NK-92 treated with Interleukin-12 subunit alpha and Interleukin-12 subunit beta, amount 100 ng/mL, for 24 hours (cell line): ENCODE data around the gene STK10.
"Not testable (repeated sequence)": the region's sequence is repeated elsewhere in the genome, so short reads cannot be mapped to it uniquely, and the experiment has no call there.

Source experiments
- DNase-seq: peaks from one replicate; lab custom pipeline; 2025; lab: John Stamatoyannopoulos, UW

The STK10 gene

DNA sequence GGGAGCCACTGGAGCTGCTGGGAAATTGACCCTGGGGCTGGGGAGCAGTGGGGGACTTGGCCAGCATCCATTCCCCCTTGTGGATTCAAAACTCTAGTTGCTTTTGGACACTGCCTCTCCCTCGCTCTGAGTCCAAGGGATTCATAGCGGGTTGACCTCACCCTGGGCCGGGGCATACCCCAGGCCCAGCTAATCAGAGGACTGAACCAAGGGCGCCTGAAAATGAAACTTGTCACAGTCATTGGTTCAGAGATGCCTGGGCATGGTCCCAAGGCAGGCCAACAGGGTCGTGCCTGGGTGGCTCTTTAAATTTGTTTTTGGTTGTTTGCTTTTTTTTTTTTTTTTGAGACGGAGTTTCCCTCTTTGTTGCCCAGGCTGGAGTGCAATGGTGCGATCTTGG, 22.6 kb downstream of the STK10 start:
- no peak for DNase-seq

DNA sequence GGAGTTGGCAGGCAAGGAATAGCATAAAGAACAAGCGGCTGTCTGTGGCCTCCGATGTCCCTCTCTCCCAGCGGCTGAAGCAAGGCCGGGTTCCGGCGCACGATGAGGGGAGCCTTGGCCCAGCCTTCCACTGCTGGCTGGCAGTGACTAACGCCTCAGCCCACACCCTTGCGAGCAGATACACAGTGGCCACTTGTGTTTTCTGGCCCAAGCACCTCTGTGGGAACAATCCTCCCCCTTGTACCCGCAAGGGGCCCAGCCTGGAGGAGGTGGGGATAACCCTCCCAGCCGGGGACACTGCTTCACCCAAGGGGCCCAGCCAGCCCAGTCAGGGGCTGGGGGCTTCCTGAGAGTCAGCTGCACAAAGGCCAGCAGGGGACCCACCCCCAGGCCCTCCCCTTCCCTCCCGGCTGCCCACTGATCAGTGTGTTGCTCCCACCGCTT, 23.2 kb downstream of the STK10 start:
- no peak for DNase-seq

DNA sequence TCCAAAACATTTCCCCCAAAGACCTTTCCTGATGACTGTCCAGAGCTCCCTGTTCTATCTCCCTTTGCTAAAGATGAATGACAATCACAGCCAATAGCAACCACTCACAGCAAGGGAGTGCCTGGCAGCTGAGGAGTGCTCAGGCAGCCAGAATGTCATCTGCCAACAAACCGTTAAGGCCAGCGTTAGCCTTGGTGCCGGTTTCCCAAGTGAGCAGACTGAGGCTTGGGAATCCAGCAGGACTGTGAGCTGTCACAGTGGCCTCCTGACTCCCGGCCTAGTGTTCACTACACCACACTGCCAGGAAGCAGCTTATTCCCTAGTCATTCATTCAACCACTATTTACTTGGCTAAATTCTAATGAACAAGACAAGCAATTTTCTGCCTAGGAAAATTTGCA, 24.7 kb downstream of the STK10 start:
- DNase-seq, result no peak

GRCh38 chr5:172162987-172163343, 25.1 kb downstream of the STK10 start:
- DNase-seq, result no peak

DNA sequence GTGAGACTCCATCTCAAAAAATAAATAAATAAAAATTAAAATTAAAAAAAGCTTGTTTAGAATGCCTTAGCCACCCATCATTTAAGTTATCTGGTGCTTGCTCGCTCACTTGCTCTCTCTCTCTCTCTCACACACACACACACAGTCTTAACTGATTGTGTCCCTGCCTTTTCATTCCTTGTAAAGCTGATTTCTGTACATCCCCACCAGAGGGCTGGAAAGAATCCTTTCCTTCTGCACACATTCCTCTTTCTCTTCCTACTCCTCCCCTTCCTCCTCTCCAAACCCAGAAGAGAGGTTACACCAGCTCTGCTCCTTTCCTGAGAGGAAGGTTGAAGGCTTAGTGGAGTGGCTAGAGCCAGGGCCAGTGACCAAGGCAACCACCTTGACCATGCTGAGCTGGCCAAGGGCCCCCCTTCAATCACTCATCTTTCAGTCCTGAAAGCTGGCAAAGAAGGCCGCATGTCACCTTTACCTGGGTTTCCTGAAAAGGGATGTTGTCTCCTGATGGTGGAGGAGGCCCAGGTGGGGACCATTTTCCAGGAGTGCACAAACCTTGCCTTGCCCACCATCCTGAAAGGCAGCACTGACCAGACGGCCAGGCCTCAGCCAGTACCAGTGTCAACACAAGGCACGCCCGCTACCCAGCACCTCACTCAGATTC, 25.6 kb downstream of the STK10 start:
- no peak for DNase-seq

- DNase-seq, result no peak
Measured at GRCh38 chr5:172160506-172160905, 27.5 kb downstream of the STK10 start.

GRCh38 chr5:172159016-172159415, 29.0 kb downstream of the STK10 start:
- DNase-seq, result no peak

DNA sequence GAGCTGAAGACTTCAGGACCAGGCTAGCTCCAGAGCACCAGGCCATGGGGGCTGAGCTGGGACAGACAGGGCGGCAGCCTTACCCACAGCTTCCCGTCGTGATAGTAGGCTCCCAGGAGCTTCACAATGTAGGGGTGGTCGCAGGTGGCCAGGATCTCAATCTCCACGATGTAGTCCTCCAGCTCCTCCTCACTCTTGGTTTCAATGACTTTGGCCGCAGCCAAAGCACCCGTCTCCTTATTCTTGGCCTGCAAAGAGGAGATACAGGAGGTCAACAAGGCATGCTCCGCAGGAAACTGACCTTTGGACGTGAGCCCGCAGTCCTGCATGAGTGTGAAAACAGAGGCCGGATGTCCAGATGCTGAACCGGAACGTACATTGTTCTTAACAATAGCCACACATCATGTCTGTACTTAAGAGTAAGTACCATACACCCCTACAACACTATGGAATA, 31.5 kb downstream of the STK10 start:
- DNase-seq, result no peak

DNA sequence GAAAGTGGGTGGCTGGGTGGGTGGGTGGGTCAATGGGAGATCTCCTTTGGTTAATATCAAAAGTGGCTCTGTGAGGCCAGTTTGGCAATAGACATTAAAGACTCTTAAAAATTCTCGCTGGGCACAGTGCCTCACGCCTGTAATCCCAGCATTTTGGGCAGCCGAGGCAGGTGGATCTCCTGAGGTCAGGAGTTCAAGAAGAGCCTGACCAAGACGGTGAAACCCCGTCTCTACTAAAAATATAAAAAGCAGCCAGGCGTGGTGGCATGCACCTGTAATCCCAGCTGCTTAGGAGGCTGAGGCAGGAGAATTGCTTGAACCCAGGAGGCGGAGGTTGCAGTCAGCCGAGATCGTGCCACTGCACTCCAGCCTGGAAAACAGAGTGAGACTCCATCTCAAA, 32.9 kb downstream of the STK10 start:
- DNase-seq, result not testable (repeated sequence)

GRCh38 chr5:172153695-172154094, 34.3 kb downstream of the STK10 start:
- no peak for DNase-seq

GRCh38 chr5:172151661-172152210, 36.3 kb downstream of the STK10 start:
- DNase-seq, result no peak

- DNase-seq, result no peak
Measured at GRCh38 chr5:172150514-172151425, 37.3 kb downstream of the STK10 start.

DNA sequence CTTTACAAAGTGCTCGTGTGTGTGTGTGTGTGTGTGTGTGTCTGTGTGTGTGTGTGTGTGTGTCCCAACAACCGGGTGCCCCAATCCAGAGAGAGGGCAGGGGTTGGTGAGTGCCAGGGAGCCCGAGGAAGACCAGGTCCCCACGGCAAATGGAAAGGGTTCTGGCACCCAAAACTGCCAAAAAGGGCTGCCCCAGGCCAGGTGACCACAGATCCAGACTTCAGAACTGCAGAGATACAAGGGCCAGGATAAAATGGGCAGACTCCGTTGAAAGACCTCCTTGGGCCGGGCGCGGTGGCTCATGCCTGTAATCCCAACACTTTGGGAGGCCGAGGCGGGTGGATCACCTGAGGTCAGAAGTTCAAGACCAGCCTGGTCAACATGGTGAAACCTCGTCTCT, 38.5 kb downstream of the STK10 start:
- DNase-seq, result not testable (repeated sequence)

DNA sequence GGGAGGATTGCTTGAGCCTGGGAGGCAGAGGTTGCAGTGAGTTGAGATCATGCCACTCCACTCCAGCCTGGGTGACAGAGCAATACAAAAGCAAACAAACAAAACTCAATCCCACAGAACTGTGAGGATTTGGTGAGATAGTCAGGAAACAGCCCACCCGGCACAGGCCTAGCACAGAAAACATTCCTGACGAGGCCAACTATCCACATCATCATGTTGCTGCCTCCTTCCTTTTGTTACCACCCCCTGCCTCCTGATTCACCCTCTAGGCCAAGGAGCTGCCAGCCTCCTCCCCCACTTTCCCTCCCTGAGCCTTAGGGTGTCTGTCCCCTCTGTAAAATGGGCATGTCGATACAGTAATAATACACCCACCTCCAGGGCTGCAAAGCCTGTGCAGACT, 39.0 kb downstream of the STK10 start:
- no peak for DNase-seq

- DNase-seq, result no peak
Measured at GRCh38 chr5:172148381-172148780, 39.6 kb downstream of the STK10 start.

DNA sequence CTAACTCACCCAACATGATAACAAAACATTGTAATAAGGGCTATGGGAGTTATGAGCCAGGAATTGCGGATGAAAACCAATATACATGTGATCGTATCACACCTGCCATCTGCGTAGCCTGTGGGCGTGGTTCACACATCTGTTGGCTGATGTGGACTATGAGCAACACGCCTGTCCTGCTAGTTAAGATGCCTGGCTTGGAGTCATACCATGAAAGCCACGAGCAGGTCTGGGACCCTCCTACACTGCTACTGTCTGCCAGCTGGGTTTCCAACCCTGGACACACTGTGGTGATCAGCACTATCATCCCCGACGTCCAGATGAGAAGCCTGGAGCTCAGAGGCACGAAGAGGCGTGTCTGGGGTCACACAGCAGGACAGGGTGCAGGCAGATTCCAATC, 40.2 kb downstream of the STK10 start:
- no peak for DNase-seq

DNA sequence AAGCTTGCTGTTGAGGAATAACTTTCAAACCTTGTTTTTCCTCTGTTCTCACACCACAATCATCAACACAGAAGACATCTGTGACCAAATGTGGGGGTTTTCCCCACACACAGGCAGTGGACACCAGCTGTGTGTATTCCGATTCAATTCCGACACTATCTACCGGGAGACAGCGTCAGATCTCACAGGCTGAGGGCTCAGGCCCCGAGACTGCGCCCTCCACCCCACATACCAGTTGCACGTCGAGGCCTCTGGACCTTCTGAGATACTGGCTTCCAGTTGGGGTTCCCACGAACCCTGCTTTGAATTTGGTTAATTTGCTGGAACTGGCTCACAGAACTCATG, 41.3 kb downstream of the STK10 start:
- DNase-seq, result no peak

DNA sequence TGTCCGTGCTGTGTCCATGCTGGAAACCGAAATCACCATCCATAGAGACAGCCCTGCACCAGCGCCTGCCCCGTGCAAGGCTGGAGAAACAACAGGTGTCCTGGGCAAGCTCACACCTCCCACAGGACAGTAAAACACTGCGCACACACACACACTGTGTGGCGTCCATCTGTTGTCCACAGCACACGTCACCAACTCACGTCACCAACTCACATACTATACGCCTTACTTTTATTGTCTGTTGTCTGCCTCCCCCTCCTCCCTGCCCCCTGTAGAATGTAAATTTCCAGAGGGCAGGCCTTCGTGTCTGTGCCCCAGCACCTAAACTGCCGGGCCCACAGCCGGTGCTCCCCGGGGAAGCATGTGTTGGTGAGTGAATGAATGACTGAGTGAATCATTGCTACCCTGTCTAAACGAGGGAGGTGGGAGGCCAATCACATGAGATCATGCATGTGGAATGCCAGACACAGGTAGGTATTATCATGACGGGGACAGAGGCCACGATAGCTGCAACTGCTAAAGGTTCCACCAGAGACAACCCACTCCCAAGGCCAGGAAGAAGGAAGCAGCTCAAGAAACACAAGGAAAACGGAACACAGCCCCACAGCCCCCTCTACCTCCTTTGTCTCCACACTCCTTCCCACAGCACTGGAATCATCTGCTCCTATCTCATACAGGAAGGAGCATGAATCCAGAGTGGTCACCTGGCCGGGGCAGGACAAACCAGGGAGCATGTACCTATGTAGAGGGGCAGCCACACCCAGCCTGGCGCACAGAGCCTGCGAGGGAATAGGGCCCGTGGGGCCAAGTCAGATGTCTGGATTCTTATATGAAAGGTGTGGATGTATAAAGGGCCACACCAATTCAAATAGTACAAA, 41.9 kb downstream of the STK10 start:
- DNase-seq, result no peak

- no peak for DNase-seq
Measured at GRCh38 chr5:172144931-172145869, 42.8 kb downstream of the STK10 start.

DNA sequence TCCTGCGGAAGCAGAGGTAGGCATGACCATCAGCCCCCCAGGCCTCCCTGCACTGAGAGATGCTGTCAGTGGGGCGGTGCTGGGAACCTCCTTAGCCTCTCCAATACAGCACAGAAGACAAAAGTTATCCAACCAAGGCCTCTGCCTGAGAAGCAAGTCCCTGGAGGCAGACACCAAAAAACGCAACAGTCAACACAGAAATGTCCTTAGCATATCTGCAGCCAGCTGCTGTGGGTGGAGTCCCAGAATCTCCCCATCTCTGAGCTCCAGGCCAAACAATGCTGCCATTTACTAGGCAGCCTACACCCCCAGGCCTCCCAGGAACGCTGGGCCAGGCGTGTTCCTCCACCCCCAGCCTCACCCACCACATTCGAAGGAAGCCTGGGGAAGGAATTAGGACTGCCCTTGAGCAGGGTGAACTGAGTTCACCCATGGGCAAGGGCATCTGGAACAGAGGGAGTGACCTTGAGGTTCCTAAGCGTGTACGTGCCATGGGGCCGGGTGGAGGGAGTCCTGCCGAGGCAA, 43.7 kb downstream of the STK10 start:
- no peak for DNase-seq

GRCh38 chr5:172143875-172144274, 44.1 kb downstream of the STK10 start:
- DNase-seq, result no peak
